Measurements from ENCODE around the gene EXOC7.

EXOC7 gene

GRCh38 chr17:76119409-76120371, 16.1 kb upstream of the EXOC7 start:
- DNase-seq = no peak

- no peak for DNase-seq
Measured at GRCh38 chr17:76115138-76115754, 11.7 kb upstream of the EXOC7 start.

GRCh38 chr17:76111956-76112355, 8.4 kb upstream of the EXOC7 start:
- no peak for DNase-seq

DNA sequence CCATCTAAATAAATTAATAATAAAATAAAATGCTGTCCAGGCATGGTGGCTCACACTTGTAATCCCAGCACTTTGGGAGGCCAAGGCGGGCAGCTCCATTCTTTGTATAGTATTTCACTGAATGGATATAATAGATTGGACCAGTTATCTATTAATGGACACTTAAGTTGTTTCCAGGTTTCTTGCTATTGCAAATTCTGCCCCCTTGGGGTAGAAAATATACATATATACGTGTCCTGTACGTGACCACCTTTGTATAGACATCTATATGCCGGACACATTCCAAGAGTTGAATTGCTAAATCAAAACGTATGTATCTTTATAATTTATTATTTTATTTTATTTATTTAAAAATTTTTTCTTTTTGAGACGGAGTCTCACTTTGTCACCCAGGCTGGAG, 3.9 kb upstream of the EXOC7 start:
- DNase-seq = no peak

GRCh38 chr17:76106703-76107102, 3.1 kb upstream of the EXOC7 start:
- DNase-seq = no peak

GRCh38 chr17:76104896-76105231, 1.3 kb upstream of the EXOC7 start:
- DNase-seq = no peak

GRCh38 chr17:76104140-76104895, 731 bp upstream of the EXOC7 start:
- no peak for DNase-seq

- DNase-seq = no peak
Measured at GRCh38 chr17:76102944-76103273, 678 bp downstream of the EXOC7 start.

DNA sequence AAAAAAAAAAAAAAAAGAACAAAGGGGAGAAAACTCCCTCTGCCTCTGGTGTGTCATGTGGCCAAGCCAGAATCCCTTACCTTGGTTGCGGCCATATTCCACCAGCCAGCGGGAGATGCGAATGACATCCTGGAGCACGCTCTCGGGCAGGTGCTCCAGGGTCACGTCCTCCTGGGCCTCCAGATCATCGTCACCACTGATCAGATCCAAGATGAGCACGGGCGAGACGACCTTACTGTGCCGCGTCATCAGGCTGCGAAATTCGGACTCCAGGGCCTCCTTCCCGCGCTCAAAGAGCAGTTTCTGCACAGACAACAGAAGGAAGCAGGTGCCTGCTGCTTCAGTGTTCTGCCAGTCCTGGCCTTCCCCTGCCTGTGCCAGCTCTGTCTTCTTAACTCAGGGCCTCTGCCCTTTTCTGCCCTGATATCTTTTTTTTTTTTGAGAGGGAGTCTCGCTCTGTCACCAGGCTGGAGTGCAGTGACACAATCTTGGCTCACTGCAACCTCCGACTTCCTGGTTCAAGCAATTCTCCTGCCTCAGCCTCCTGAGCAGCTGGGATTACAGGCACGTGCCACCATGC, 5.8 kb downstream of the EXOC7 start:
- no peak for DNase-seq

- DNase-seq = no peak
Measured at GRCh38 chr17:76095943-76096342, 7.6 kb downstream of the EXOC7 start.

DNA sequence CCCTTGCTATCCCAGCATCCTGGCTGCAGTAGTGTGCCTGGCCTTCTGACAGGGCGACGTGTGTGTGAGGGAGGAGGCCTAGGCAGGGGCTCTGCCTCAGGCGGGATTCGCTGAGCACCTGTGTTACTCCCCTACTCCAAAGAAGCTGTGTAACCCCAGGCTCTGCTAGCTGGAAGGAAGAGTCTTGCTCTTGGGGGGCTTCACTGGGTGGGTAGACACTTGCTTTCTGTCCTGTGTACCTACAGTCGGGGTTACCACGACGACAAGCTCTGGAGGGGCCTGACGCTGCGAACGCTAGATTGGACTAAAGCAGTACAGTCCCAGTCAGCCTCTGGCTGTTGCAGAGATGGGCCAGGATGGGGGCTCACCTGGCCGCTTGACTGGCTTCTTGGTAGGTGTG, 9.5 kb downstream of the EXOC7 start:
- DNase-seq = no peak

DNA sequence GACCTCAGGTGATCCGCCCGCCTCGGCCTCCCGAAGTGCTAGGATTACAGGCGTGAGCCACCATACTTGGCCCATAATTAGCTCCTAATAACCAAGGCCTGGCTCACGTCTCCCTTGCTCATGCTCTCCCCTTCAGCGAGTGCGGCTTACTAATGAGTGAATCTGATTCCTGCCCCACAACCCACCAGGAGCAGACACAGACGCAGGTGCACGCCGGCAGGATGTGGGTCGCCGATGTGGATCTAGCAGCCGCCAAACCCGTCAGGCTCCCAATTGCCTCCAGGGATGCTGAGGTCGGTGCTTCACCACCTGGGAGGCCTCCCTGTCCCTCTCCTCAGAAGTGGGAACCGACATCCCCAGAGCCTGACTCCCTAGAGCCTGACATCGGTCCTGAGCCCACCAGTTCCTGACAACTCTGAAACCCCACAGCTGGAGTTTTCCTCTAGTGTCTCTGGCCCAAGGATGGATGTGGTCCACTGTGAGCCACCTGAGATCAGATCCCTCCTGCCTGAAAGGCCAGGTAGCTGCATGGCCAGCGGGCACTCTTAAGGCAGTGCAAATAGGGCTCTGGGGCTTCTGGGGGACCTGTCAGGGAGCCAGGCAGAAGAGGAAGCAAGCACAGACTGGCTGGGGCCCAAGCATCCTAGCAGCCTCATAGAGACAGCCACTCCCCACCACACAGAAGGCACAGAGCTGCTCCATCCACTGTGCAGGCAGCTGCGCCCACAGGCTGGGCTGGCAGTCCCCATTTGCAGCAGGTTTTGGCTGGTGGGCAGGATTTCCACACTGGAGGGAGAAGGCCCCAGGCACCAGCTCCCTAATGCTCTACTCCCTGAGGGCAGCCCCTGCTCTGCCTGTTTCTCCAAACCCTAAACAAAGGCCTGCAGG, 10.8 kb downstream of the EXOC7 start:
- DNase-seq = no peak

GRCh38 chr17:76091526-76092286, 11.9 kb downstream of the EXOC7 start:
- no peak for DNase-seq

- DNase-seq = no peak
Measured at GRCh38 chr17:76090517-76091129, 13.0 kb downstream of the EXOC7 start.

GRCh38 chr17:76089680-76090516, 13.7 kb downstream of the EXOC7 start:
- DNase-seq = no peak

DNA sequence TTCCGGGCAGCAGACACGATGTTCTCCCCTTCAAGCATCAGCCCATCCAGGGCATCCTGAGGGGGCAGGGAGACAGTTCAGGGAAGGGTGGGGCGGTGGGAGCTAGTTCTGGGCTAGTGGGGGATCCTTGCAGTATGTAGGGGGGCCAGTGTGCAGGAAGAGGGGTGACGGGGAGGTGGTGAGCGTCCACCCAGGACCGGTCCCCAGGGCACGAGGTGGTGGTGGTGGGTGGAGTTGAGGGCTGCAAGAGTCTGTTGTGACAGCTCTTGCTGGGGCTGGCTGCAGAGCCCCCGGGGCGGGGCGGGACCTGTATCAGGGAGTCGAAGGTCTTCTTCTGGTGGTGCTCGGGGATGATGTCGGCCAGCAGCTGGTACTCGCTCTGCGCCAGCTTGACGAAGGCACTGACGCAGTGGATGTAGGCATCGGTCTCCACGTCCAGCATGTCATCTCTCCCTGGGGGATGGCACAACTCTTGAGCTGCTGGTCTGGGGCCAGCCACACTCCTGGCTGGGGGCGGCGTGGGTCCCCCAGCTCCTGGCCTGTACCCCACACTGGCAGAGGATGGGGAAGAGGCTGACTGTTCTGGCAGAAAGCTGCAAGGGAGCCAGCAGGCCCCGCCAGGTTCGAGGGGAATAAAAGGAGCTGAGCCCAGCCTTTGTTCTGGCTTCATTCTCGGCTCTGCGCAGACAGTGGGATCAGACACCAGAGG, 14.6 kb downstream of the EXOC7 start:
- DNase-seq = no peak

GRCh38 chr17:76088041-76088867, 15.3 kb downstream of the EXOC7 start:
- no peak for DNase-seq

DNA sequence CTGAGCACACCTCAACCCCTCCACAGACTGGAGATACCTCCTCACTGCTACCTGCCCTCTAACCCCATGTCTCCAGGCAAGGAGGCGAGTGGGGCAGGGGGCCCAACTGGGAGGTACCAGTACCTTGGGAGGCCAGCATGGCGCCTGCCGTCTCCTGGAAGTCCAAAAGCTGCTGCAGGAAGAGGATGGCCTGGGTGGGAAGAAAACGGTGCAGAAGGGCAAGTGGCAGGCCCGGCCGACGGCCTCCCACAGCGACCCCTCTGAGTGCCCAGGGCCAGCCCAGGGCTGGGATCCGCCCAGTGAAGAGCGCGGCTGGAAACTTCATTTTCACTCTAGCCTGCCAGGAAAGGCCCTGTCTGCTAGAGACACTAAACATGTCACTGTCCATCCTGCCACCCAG, 16.1 kb downstream of the EXOC7 start:
- no peak for DNase-seq

- no peak for DNase-seq
Measured at GRCh38 chr17:76086384-76086783, 17.2 kb downstream of the EXOC7 start.
